HG03342 (cell line): ENCODE measurements around the gene DGKE.

ENCODE experiments used
- ATAC-seq: cut with Tn5 transposase; IDR thresholded peaks from one replicate; pipeline ENCODE4 v1.9.1; 2021; ENCODE audit warnings: mild to moderate bottlenecking, moderate library complexity; ENCODE audit not compliant: unreplicated experiment

DGKE gene

DNA sequence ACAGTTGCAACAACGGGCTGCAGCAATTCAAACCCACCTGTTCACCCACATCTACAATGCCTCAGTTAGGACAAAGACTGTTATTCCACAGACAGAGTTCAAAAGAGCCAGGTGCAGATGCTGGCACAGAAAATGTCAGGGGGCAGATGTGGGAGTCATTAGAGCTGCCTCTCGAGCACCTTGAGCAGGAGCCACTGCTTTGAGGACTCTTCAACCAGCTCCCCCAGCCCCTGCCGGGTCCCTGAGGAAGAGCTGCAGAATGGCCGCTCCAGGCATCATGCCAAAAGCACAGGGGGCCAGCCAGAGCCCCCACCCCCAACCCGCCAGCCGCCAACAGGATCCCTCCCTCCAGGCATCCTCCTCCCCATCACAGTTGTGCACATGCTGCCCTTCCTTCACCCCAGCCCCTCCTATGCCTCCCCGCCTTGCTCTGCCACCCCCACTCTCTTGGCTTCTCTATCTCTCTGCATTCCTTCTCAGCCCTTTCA lies 21.0 kb upstream of the DGKE start:
- no peak for ATAC-seq

DNA sequence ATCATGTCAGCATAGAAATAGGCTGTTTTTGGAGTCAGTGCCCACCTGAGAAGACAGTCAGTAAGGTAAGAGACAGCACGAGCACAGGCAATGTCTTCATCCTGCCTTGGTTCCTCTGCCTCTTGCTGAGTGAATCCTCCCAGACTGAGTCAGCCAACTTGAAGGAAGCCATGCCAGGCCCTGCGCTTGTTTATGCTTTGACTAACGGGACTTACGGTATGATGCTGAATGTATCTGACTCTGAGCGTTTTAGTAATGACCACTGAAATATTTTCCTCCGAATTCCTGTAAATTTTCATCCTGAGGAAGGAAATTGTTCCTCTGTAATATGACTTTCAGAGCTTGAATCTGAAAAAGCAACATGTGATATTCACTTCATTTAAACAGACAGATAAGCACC lies 18.2 kb upstream of the DGKE start:
- no peak for ATAC-seq

DNA sequence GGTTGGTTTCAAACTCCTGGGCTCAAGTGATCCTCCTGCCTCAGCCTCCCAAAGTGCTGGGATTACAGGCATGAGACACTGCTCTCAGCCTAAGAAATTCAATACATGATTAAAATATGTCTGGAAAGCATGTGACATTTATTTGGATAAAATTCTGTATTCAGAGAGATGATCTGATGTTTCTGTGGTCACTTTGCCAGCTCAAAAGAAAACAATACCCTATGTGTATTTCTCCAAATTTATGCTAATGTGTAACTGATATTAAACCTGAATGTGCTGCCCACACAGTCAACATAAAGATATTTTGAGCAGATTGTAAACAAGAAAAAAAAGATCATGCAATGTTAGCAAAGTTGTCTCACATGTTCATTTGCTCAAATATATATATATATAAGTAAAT lies 16.9 kb upstream of the DGKE start:
- ATAC-seq = no peak

DNA sequence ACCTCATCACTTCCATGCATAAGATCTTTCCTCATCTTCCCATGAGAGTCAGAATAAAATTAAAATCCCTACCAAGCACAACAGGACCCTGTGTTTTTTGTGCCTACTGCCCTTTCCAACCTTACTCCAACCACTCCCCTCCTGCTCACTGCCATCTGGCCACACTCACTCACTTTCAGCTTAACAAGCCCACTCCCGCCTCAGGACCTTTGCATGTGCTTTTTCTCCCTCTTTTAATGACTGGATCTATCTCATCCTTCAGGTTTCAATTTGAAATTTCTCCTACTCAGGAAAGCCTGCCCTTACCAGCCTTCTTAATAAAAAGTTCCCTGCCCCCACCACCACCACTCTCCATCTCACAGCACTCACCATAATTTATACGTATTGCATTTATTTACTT lies 14.9 kb upstream of the DGKE start:
- ATAC-seq = no peak

DNA sequence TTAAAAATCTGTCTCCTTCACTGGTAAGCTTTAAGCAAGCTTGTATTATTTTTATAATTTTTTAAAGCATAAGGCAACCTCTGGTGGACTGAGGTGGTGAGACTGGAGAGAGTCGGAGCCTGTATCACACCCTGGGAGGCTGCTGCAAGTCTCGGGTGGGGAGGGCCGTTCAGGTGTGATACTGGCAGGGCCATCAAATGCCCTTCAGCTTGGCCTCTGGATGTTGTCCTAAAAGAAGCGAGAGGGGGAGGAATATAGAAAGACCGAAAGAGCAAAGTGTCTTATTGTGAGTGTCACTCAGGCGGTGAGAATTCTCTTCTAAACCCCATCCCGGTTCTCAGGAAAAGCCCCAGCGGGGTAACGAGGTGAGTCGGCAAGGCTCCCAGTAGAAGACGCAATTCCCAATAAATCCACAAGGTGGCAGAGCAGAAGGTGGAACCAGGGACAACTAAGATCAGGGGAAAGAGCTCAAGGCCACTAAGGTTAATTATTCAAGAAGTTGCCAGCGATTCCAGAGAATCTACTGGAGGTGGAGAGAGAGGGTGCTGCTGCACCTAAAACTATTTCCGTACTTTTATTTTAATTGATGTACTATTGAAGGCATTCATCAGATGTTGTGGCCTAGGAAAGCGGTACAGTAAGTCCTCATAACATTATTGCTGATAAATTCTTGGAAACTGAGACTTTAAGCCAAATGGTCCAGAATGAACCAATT lies 14.4 kb upstream of the DGKE start:
- peak; percentile 84 for ATAC-seq

DNA sequence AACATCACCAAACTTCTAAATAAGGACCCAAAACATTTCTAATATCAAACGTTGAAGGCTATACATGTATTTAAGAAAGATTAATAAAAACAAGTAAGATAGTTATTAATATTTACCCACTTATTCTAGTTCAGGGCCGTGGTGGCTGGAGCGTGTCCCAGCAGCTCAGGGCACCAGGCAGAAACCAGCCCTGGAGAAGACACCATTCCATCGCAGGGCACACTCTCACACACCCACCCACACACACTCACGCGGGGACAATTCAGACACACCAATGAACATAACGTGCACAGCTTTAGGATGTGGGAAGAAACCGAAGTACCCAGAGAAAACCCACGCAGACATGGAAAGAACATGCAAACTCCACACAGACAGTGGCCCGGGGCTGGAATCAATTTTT lies 13.7 kb upstream of the DGKE start:
- ATAC-seq = no peak

DNA sequence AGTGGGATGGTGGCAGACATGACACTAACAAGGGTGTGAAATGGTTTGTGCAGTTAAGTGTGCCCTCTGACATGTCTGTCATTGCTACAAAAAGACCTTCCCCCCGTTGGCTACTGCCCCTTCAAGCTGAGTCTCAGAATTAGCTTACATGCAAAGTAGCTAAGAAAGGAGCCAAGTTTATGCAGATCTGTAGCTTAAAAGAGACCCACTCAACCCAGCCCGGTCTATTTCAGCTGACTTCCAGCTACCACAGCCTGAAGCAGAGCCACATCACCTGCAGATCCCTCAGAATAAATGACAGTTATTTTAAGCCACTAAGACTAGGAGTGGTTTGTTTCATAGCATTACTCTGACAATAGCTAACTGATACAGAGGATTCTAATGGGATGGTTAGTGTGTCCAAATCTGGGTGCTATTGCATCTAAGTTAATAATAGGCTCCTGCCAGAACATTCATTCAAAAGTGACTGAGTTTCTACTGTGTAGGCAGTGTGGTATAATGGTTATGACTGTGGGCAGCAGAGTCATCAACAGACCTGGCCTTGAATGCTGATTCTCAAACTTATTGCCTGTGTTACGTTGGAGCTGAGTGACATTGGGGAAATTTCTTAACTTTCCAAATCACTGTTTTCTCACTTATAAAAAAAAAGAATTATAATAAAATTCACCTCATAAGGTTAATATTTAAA lies 12.0 kb upstream of the DGKE start:
- ATAC-seq = no peak

DNA sequence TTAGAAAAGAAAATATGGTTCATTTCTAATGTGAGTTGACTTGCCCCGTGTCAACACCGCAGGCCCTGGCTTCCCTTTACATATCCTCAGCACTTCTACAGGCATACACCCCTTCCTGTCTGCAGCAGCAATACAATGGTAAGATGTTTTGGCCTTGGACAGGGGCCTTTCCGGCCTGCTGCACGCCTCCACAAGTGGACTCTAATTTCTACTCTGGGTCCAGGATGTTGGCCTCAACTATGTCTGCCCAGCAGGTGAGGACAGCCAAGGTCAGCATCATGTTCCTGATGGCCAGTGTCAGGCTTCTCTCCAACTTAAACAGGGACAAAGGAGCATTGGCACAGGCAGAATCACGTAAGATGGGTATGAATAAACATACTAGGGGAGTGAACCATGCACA lies 11.2 kb upstream of the DGKE start:
- ATAC-seq = no peak

DNA sequence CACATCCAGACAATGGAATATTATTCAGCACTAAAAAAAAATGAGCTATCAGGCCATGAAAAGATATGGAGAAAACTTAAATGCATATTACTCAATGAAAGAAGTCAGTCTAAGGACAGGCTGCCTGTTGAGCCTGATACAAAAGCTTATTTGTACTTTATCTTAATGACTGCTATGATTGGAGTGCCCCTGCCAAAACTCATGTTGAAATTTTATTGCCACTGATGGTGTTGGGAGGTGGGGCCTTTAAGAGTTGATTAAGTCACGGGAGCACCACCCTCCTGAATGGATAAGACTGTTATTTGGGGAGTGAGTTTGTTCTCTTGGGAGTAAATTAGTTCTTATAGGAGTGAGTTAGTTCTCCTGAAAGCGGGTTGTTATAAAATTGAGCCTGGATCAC lies 10.1 kb upstream of the DGKE start:
- ATAC-seq = no peak

DNA sequence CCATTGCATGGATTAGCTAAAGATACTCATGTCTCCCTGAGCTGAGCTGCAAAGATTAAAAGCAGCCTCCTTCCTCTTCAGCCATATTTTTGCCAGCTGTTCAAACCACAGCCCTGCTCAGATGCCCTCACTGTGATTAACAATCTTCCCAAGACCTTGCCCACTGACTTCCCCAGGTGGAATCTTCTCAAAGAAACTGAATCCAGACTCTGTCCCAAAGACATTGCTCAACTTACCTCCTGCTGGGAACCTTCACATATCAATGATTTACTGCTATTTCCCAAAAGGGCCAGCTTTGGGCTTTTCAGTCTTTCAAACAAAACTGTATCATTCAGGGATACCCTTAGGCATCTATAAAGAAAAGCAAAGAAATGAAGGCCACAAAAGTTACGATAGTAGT lies 9.4 kb upstream of the DGKE start:
- no peak for ATAC-seq

DNA sequence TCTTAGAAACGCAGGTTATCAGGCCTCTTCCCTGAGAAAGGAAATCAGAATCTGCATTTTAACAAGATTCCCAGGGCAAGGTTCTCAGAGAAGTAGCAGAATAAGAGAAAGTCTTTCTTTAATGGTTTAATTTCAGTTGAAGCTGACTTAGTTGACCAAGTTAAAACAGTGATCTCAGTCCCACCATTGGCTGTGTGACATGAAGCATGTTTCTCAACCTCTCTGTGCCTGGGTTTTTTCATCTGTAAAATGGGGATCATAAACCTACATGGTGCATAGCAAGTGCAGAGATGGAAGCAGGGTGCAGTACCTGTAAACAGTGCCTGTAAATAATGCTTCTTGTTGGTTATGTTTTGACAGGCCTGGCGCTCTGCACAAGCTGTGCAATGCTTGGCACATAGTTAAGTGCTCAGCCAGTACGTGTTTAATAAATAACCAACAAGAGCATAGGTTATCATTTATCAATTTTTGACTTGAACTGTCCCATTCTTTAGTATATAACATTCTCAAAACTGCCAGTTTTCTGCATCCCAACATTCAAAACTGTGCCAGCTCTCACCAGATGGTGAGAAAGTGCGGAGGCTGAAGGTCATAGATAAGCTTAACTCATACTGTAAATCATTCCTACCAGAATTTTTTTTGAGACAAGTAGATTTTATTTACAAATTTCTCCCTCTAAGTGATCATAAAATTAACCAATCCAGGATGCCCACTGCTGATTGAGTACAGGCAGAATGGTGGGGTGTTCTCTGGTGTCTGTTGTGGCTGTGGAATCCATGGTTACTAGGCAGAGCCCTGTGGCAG lies 7.1 kb upstream of the DGKE start:
- ATAC-seq = no peak

DNA sequence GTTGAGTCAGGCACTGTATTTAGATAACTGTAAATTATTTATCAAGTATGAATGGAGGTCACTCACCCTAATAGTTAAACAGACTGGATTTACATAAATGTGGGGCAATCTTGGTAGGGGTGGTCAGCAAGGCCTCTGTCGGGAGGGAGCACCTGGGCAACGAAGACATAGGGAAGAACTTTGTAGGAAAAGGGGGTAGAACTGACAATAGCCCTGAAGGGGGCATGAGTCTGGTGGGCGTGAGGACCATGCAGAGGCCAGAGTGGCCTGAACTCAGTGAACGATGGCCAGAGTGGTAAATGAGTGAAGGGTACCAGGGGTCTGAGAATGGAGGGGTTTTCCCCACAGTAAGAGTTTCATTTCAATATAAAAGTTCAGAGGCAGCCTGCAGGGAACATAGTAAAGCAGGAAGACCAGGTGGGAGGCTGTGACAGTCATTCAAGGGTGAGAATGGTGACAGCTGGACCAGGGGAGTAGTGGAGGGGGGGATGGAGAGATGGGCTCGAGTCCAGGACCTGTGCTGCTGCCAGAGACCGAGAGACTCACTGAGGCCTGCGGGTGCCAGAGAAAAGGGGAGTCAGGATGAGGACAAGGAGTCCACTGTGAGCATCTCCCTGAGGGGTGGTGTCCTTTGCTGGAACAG lies 3.1 kb upstream of the DGKE start:
- ATAC-seq = no peak

DNA sequence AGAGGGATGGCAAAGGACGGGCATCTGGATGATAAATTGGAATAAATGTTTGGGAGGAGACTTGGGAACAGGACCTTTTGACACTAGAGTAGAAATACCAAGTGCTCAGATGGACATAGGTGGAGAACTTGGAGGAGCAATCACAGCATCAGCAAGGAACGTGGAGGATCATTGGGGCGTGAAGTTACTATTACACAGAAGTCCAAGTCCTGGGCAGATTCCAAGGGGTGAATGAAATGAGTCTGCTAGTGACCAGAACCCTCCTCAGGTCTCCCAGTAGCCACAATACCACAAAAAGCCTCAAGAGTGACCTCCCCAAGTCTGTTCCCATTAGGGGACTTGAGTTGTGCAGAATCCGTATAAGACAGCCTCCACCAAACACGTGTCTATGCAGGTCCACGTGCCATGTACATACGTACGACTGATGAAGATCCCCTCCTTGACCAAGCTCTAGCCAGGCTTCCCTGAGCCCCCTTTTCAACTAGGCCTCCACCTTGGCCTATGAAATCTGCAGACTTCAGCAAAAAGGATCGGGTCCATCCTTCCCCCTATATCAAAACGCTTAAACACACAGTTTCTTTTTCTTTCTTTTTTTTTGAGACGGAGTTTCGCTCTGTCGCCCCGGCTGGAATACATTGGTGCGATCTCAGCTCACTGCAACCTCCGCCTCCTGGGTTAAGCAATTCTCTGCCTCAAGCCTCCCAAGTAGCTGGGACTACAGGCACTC lies 2.4 kb upstream of the DGKE start:
- ATAC-seq = no peak

DNA sequence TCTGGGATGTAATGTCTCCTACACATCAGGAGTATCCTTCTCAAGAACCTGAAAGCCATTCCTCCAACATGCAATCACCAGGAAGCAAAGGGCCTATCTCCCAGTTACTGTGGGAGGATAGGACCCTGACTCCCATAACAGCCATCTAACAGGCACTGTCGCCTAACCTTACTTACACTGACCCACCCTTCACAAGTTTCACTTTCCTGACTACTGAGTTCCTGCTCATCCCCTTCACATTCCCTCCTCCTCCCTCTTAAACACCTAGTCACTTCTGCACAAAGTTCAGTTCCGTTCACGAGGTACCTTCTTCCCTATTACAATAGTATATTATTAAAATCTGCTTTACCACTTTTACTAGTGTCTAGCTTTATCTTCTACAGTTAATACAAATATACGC lies 1.5 kb upstream of the DGKE start:
- ATAC-seq = no peak

DNA sequence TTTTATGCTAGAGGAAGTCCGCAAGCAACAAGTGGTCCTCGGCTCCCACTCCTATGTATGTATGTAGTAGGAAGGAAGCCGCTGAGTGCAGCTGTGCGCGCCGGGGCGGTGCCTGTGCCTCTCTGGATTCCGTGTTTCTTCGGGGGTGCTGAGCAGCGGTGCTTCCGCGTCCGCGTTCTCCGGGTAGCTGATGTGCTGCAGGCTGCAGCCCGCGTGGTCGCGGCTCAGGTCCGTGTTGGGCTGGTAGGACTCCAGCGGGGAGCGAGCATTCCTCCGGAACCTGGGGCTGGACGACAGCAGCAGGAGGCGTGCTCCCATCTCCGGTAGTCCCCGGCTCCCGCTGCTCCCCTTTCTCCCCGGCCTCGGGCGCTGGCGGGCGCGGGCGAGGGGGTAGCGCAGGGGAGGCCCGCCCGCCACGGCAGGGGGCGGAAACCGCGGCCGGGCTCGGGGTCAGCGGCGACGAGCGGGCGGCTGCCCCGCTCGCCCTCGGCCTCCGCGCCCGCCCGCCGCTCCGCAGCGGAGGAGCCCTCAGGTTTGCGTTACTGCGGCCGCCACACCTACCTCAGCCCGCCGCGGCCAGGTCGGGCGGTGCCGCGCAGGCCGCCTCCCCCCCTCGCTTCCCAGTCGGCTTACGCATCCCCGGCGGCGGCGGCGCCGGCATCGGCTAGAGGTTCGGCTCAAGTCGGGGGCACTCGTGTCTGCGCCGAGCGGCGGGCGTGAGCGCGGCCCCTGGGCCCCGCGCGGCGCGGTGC lies 718 bp upstream of the DGKE start:
- peak; percentile 50 for ATAC-seq

DNA sequence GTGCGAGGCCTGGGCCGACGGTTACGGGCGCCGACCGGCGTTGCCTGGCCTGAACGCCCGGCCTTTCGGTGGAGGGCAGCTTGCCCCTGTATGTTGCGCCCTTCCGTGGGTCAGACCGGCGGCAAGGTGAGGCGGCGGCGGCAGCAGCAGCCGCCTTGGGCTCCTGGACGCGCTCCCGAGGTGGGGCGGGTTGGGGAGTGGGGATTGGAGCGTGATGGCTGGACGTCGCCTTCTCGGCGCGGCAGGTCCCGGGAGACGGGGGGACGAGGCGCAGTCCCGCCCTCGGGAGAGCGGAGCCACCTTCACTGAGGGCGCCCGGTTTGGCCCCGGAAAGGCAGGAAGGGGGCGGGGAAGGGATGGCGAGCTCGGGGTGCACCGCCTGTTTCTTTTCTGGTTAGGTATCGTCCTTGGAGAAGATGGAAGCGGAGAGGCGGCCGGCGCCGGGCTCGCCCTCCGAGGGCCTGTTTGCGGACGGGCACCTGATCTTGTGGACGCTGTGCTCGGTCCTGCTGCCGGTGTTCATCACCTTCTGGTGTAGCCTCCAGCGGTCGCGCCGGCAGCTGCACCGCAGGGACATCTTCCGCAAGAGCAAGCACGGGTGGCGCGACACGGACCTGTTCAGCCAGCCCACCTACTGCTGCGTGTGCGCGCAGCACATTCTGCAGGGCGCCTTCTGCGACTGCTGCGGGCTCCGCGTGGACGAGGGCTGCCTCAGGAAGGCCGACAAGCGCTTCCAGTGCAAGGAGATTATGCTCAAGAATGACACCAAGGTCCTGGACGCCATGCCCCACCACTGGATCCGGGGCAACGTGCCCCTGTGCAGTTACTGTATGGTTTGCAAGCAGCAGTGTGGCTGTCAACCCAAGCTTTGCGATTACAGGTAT lies 671 bp downstream of the DGKE start:
- ATAC-seq = peak; percentile 26

DNA sequence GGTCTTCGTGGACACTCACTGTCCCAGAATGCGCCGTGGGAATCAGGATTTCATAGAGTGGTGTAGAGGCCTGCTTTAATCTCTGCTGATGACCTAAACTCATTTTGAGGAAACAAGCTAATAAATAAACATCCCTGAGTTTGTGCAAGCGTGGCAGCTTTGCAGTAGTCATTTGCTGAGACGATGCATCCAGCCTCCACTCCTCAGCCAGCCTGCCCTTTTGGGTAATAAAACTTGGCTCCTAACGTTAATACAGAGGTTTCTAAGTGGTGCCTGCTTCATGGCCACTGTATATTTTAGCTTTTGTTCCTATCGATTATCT lies 1.3 kb downstream of the DGKE start:
- ATAC-seq = no peak

DNA sequence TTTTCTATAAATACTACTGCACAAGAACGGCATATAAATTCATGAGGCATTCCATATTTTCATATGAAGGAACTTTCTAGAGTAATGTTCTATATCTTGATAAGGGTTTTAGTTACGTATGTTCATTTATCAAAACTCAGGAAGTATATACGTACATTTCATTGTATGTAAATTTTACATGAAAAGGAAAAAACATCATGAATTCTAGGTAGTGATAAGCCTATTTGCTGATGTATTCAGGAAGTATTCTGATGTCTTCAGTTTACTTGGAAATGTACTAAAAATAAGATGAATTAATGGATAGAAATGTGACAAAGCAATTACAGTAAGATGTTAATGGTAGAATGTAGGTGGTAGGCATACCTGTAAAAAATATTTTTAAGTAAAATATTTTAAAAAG lies 4.7 kb downstream of the DGKE start:
- no peak for ATAC-seq

DNA sequence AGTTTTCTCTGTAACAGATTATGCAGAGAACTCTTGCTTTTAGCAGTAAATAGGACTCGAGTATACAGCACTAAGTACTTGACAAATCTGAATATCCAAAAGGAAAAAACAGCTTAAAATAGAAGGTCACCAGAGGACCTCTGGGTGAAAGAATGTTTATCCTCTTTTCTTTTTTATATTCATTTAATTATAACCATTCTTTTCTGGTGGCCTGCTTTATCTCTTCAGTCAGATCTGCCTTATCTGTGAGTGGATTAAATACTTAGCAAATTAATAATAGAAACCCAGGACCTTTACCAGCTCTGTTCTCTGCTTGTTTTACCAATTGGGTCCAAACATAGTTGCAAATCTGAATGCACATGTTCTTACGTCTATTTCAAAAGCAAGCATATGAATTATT lies 8.6 kb downstream of the DGKE start:
- ATAC-seq = no peak
